ENCODE measurements around the gene RRP1. TPM values are rescaled to one million over a fixed set of nuclear protein-coding genes. Genes with fewer than 3 reads are reported as not detected.

Gene RRP1
- total RNA-seq (2013; cell fraction: nucleolus; rRNA removed), result 118 and 141 TPM in 2 replicates
- 32.5 and 40.9 TPM in 2 replicates for total RNA-seq (2014; rRNA removed)
- total RNA-seq (2014; rRNA removed; fragmentation: Illumina TruSeq; extraction: Trizol), result 22.3 and 23.8 TPM in 2 replicates
- 58.7 and 65.3 TPM in 2 replicates for total RNA-seq (2021)
- 12.8 TPM for polyA plus RNA-seq (2011; ENCODE audit: low read depth)
- polyA plus RNA-seq (2011; rRNA removed), result 21.8 and 26.0 TPM in 2 replicates
- 24.5 and 28.0 TPM in 2 replicates for polyA plus RNA-seq (2011; cell fraction: cytosol; rRNA removed)
- polyA plus RNA-seq (2011; cell fraction: nucleus; rRNA removed), result 94.1 and 106 TPM in 2 replicates
- 24.5 and 28.7 TPM in 2 replicates for polyA plus RNA-seq (2012)
- 27.4 and 48.9 TPM in 2 replicates for polyA plus RNA-seq (2014; fragmentation: Illumina TruSeq; extraction: Trizol)
- 1 to 10 TPM in 1 of 2 experiments, under 1 TPM in 1; 0.34 to 4.3 TPM for polyA plus RNA-seq (2014; fragmentation: Nextera tagmentation; extraction: Ambion mirVana)
- 29.3 and 33.8 TPM in 2 replicates for polyA plus RNA-seq (2014; rRNA removed)
- 10 to 100 TPM; 56.1 to 70.8 TPM for polyA plus RNA-seq (2016; fragmentation: Nextera tagmentation; extraction: Ambion mirVana)
- 18.4 and 26.8 TPM in 2 replicates for polyA minus RNA-seq (2011; rRNA and poly(A)+ RNA removed)
- polyA minus RNA-seq (2011; cell fraction: cytosol; rRNA and poly(A)+ RNA removed), result 8.8 and 11.2 TPM in 2 replicates
- 38.6 and 59.0 TPM in 2 replicates for polyA minus RNA-seq (2011; cell fraction: nucleus; rRNA and poly(A)+ RNA removed)
- Bru-seq, nascent RNA, result percentile 83 among the genes with signal in this experiment
- percentile 85 among the genes with signal in this experiment for BruChase-seq, experiment 1, labeled RNA remaining after a 6-hour chase
- BruChase-seq, experiment 2, labeled RNA remaining after a 2-hour chase, result percentile 82 among the genes with signal in this experiment
- long read RNA-seq, experiment 1, transcript RRP1-207 (13 exons, 3,022 nt), result major isoform, 85 of 93 reads
- long read RNA-seq, experiment 1, partial matches to known transcripts, result 1 of 93 reads
- long read RNA-seq, experiment 1, other reads (novel, unspliced or antisense), result 7 of 93 reads
- long read RNA-seq, experiment 2, transcript RRP1-207 (13 exons, 3,022 nt), result major isoform, 86 of 98 reads
- long read RNA-seq, experiment 2, partial matches to known transcripts, result 3 of 98 reads
- long read RNA-seq, experiment 2, other reads (novel, unspliced or antisense), result 9 of 98 reads

GRCh38 chr21:43789276-43790009, at the start of gene RRP1:
RRP1 (plus strand) TSS chr21:43789577; CDS start chr21:43789630, 53 bp downstream.
- Histone ChIP-seq H3K4me1 (ENCODE audit: control insufficient read depth, insufficient read depth, low read length) (0 out of 2 replicates have a peak, but pooled peaks cover 3% of the 10 kb centered on the region), H3K27me3 (replicated peaks in 1 of 2; ENCODE audit: control insufficient read depth in 2 of 2, insufficient read depth in 2 of 2, low read length in 1 of 2) (no peaks in the 10 kb centered on the region), H3K36me3 (ENCODE audit: control insufficient read depth in 2 of 2, insufficient read depth in 2 of 2, low read length in 1 of 2) (peaks cover 14 to 20% of the 10 kb centered on the region in 2 experiments; a peak in 3 of 4 replicates), H3K9me3 (replicated peaks; ENCODE audit: control insufficient read depth, insufficient read depth, low read length) (no peaks in the 10 kb centered on the region), H4K20me1 (ENCODE audit: control insufficient read depth, insufficient read depth) (no peaks in the 10 kb centered on the region), H3K4me2 (ENCODE audit: control insufficient read depth, insufficient read depth) (peak within 1 kb of the TSS; percentile 82), H3K9ac (ENCODE audit: control insufficient read depth, insufficient read depth, low read length) (peak within 1 kb of the TSS; percentile 84), H2AFZ (ENCODE audit: control insufficient read depth, low read depth, low read length) (peak within 1 kb of the TSS; percentile 87), H3K4me3 (peak within 1 kb of the TSS; percentile 97), H3K27ac (ENCODE audit: control insufficient read depth, insufficient read depth) (peak within 1 kb of the TSS; percentile 62), H3K79me2 (ENCODE audit: control insufficient read depth, insufficient read depth, low read length) (peaks cover 43% of the 10 kb centered on the region)
- ChIA-PET CTCF (interaction anchor here (0.7 to 1.7 kb wide), 8 partner anchors 9 to 186 kb away, joined by 3 to 8 read pairs (median 4); no protein-coding TSS in a partner anchor), RAD21 (ENCODE audit: unreplicated experiment) (interaction anchor here (1.0 to 2.1 kb wide), 6 partner anchors 9 to 149 kb away, joined by 3 to 8 read pairs (median 4); no protein-coding TSS in a partner anchor), SMC1A (ENCODE audit: uncharacterized antibody, unreplicated experiment) (interaction anchor here (1.4 to 3.0 kb wide), 4 partner anchors 9 to 61 kb away, joined by 4 to 10 read pairs (median 6); no protein-coding TSS in a partner anchor), POLR2A (interaction anchor here (0.6 to 1.5 kb wide), 5 partner anchors 10 to 148 kb away, joined by 3 to 8 read pairs (median 4); no protein-coding TSS in a partner anchor)
- intact Hi-C loops (cut with micrococcal nuclease; ENCODE audit: unreplicated experiment) (loop anchor here (1.0 kb wide), 1 partner anchor 16 kb away; no protein-coding TSS in a partner anchor), in situ Hi-C loops (cut with MboI) (no loop called here)
- 1% methylated on average over 62 of the region's 83 CpGs for WGBS (ENCODE audit: insufficient coverage, insufficient replicate concordance, low lambda C conversion rate, missing lambda C conversion rate)
- DNase-seq (ENCODE audit: low read depth, low spot score), result peak; percentile 59
- ATAC-seq, result peak; percentile 94
- peak; percentile 91 for FAIRE-seq
- BruUV-seq (replicated peaks), result TSS peak; percentile 54
- TF ChIP-seq SIX5 (IDR thresholded peaks at IDR 0.05; ENCODE audit: low read depth, low read length, severe bottlenecking), result peak; percentile 24
- peak; percentile 79 for TF ChIP-seq HCFC1 (IDR thresholded peaks at IDR 0.05; ENCODE audit: low read length)
- 0 out of 2 replicates have a peak, but pooled peaks have one; percentile 42 for TF ChIP-seq TCF3 (IDR thresholded peaks at IDR 0.05; ENCODE audit: borderline replicate concordance, insufficient read depth, low read depth, low read length)
- peak; percentile 79 to 95 for TF ChIP-seq BHLHE40 (IDR thresholded peaks at IDR 0.05; ENCODE audit: borderline replicate concordance in 1 of 2, low read depth in 2 of 2, low read length in 1 of 2)
- TF ChIP-seq ZNF274 (IDR thresholded peaks at IDR 0.05; ENCODE audit: insufficient read depth, insufficient read length), result no peak
- TF ChIP-seq FOXM1 (IDR thresholded peaks at IDR 0.05; ENCODE audit: low read depth, low read length), result no peak
- peak; percentile 97 for TF ChIP-seq ZNF207 (IDR thresholded peaks at IDR 0.05; ENCODE audit: borderline replicate concordance)
- TF ChIP-seq NFIC (IDR thresholded peaks at IDR 0.05; ENCODE audit: low read depth, low read length), result no peak
- TF ChIP-seq ETV6 (conservative IDR thresholded peaks at IDR 0.05 in 1 of 2, IDR thresholded peaks at IDR 0.05 in 1 of 2; ENCODE audit: borderline replicate concordance in 1 of 2, low read depth in 1 of 2), result no peak
- no peak for TF ChIP-seq KAT2A (conservative IDR thresholded peaks at IDR 0.05; ENCODE audit: control insufficient read depth, low read depth, low read length)
- no peak for TF ChIP-seq NFYA (IDR thresholded peaks at IDR 0.05; ENCODE audit: borderline replicate concordance, low read depth, low read length)
- no peak; the same call in 1 of the 2 replicates for TF ChIP-seq HSF1 (IDR thresholded peaks at IDR 0.05; ENCODE audit: low read depth, low read length)
- peak; percentile 66 for TF ChIP-seq NR2F1 (conservative IDR thresholded peaks at IDR 0.05)
- no peak for TF ChIP-seq PBX3 (IDR thresholded peaks at IDR 0.05; ENCODE audit: insufficient replicate concordance, low read depth, low read length)
- no peak for TF ChIP-seq ZNF217 (IDR thresholded peaks at IDR 0.05)

Data from GM12878 (cell line).